ENCODE results near the gene DPYSL4. TPM values are rescaled to one million over a fixed set of nuclear protein-coding genes. Genes with fewer than 3 reads are reported as not detected.

The DPYSL4 gene
- total RNA-seq, 1 experiment from 2014 or later: 9.9 TPM

DNA sequence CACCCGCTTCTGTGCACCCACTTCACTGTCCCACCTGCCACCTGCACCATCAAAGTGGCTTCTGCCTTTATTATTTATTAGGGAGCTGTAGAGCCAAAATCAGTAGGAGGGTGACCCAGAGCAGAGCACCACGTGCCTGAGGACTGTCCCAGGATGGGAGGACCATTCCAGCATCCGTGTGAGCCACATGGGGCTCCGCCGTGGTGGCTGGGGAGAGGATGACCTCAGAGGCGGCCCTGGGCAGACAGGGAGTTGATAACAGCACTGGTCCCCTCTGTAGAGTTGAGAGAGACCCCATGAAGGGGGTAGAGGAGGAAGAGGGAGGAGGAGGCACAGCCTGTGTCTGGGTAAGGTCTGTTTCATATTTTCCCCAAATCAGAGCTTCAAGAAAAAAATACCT is 8.7 kb upstream of the DPYSL4 start:
- Histone ChIP-seq H3K4me3 (ENCODE audit: low read depth in 2 of 2, low read length in 2 of 2) (no peak overlapping the region), H3K27ac (ENCODE audit: low read length) (no peak overlapping the region), H3K9me3 (ENCODE audit: control insufficient read depth, insufficient read depth, low read depth, low read length) (no peaks in the 10 kb centered on the region), H3K36me3 (ENCODE audit: control insufficient read depth, insufficient read depth, low read length) (no peaks in the 10 kb centered on the region), H3K27me3 (ENCODE audit: control insufficient read depth, insufficient read depth, low read length) (peaks cover 4% of the 10 kb centered on the region; the same call in 1 of the 2 replicates), H3K4me1 (ENCODE audit: control insufficient read depth, insufficient read depth, low read length) (peaks cover 20% of the 10 kb centered on the region)
- POLR2A ChIA-PET: no interaction called here
- no peak for DNase-seq (ENCODE audit: low read depth, low spot score)
- intact Hi-C loops (cut with micrococcal nuclease; ENCODE audit: unreplicated experiment): no loop called here
- TF ChIP-seq SIN3A (IDR thresholded peaks at IDR 0.05; ENCODE audit: borderline replicate concordance, insufficient read depth, low read depth, low read length) (no peak), REST (IDR thresholded peaks at IDR 0.05; ENCODE audit: insufficient read depth in 1 of 2, low read depth in 2 of 2, low read length in 1 of 2) (no peak), POLR2AphosphoS5 (IDR thresholded peaks at IDR 0.05; ENCODE audit: low read depth, low read length) (no peak), TCF7L2 (IDR thresholded peaks at IDR 0.05; ENCODE audit: low read depth, low read length) (no peak)
- TF ChIP-seq, protein P1, sequence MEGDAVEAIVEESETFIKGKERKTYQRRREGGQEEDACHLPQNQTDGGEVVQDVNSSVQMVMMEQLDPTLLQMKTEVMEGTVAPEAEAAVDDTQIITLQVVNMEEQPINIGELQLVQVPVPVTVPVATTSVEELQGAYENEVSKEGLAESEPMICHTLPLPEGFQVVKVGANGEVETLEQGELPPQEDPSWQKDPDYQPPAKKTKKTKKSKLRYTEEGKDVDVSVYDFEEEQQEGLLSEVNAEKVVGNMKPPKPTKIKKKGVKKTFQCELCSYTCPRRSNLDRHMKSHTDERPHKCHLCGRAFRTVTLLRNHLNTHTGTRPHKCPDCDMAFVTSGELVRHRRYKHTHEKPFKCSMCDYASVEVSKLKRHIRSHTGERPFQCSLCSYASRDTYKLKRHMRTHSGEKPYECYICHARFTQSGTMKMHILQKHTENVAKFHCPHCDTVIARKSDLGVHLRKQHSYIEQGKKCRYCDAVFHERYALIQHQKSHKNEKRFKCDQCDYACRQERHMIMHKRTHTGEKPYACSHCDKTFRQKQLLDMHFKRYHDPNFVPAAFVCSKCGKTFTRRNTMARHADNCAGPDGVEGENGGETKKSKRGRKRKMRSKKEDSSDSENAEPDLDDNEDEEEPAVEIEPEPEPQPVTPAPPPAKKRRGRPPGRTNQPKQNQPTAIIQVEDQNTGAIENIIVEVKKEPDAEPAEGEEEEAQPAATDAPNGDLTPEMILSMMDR (IDR thresholded peaks at IDR 0.05): no peak
- no peak for ATAC-seq
- in situ Hi-C loops (cut with HindIII; ENCODE audit: low pct_unique_long_range_greater_than_20kb, low sequenced_read_pairs): no loop called here
- CTCF ChIA-PET: no interaction called here
- no TSS peak for BruUV-seq (replicated peaks)

GRCh38 chr10:132178672-132179545 is 7.8 kb upstream of the DPYSL4 start:
- ChIA-PET POLR2A (interaction anchor here (0.6 kb wide), 1 partner anchor 26 kb away, joined by 4 read pairs; no protein-coding TSS in a partner anchor), CTCF (no interaction called here)
- in situ Hi-C loops (cut with HindIII; ENCODE audit: low pct_unique_long_range_greater_than_20kb, low sequenced_read_pairs) (no loop called here), intact Hi-C loops (cut with micrococcal nuclease; ENCODE audit: unreplicated experiment) (no loop called here)
- no peaks in the 10 kb centered on the region for H3K36me3 ChIP-seq (ENCODE audit: control insufficient read depth, insufficient read depth, low read length)
- no TSS peak for BruUV-seq (replicated peaks)
- H3K27ac ChIP-seq (ENCODE audit: low read length): no peak overlapping the region
- peaks cover 20% of the 10 kb centered on the region for H3K4me1 ChIP-seq (ENCODE audit: control insufficient read depth, insufficient read depth, low read length)
- no peak overlapping the region for H3K4me3 ChIP-seq (ENCODE audit: low read depth in 2 of 2, low read length in 2 of 2)
- no peaks in the 10 kb centered on the region for H3K9me3 ChIP-seq (ENCODE audit: control insufficient read depth, insufficient read depth, low read depth, low read length)
- H3K27me3 ChIP-seq (ENCODE audit: control insufficient read depth, insufficient read depth, low read length): peaks cover 9% of the 10 kb centered on the region
- ATAC-seq (no peak), DNase-seq (ENCODE audit: low read depth, low spot score) (no peak)
- TF ChIP-seq, protein P1 (IDR thresholded peaks at IDR 0.05): no peak
- TF ChIP-seq POLR2AphosphoS5 (IDR thresholded peaks at IDR 0.05; ENCODE audit: low read depth, low read length): no peak
- no peak for TF ChIP-seq SIN3A (IDR thresholded peaks at IDR 0.05; ENCODE audit: borderline replicate concordance, insufficient read depth, low read depth, low read length)
- no peak for TF ChIP-seq TCF7L2 (IDR thresholded peaks at IDR 0.05; ENCODE audit: low read depth, low read length)
- no peak for TF ChIP-seq REST (IDR thresholded peaks at IDR 0.05; ENCODE audit: insufficient read depth in 1 of 2, low read depth in 2 of 2, low read length in 1 of 2)

Data from Panc1 (cell line).